ENCODE measurements around the gene NMRAL1. TPM values are rescaled to one million over a fixed set of nuclear protein-coding genes. Genes with fewer than 3 reads are reported as not detected.

The NMRAL1 gene
- total RNA-seq, 1 experiment from 2014 or later, result 71.1 TPM

- DNase-seq, result no peak
- BruUV-seq (replicated peaks), result no TSS peak
- ChIA-PET CTCF (no interaction called here), POLR2A (no interaction called here)
- no peak for TF ChIP-seq CTCF (IDR thresholded peaks at IDR 0.05; ENCODE audit: insufficient read depth in 1 of 2, low read depth in 1 of 2, low read length in 1 of 2, severe bottlenecking in 1 of 2, unreplicated experiment in 1 of 2)
- Mint-ChIP-seq H3K27me3 (ENCODE audit: insufficient read depth, unreplicated experiment) (no peaks in the 10 kb centered on the region), H3K4me3 (ENCODE audit: unreplicated experiment) (no peak overlapping the region), H3K27ac (ENCODE audit: unreplicated experiment) (no peak overlapping the region), H3K9me3 (ENCODE audit: unreplicated experiment) (no peaks in the 10 kb centered on the region), H3K36me3 (ENCODE audit: insufficient read depth, unreplicated experiment) (peaks cover 21% of the 10 kb centered on the region), H3K4me1 (ENCODE audit: low read depth, unreplicated experiment) (no peaks in the 10 kb centered on the region)
- Histone ChIP-seq H3K27me3 (replicated peaks; ENCODE audit: control insufficient read depth, insufficient read depth, low read length) (no peaks in the 10 kb centered on the region), H3K4me3 (ENCODE audit: low read depth, low read length) (no peak overlapping the region), H3K36me3 (ENCODE audit: control insufficient read depth, insufficient read depth, low read length) (0 out of 2 replicates have a peak, but pooled peaks cover 1% of the 10 kb centered on the region), H3K9me3 (no peaks in the 10 kb centered on the region), H3K4me1 (peaks cover 5% of the 10 kb centered on the region)
- intact Hi-C loops (cut with micrococcal nuclease; ENCODE audit: unreplicated experiment), result no loop called here
Observed at GRCh38 chr16:4471869-4472268, 2.6 kb downstream of the NMRAL1 start.

GRCh38 chr16:4468972-4469371, 5.5 kb downstream of the NMRAL1 start:
- no peaks in the 10 kb centered on the region for H3K9me3 Mint-ChIP-seq (ENCODE audit: unreplicated experiment)
- H3K9me3 ChIP-seq, result no peaks in the 10 kb centered on the region
- no peak for DNase-seq
- ChIA-PET CTCF (no interaction called here), POLR2A (no interaction called here)
- intact Hi-C loops (cut with micrococcal nuclease; ENCODE audit: unreplicated experiment), result no loop called here
- no peak for TF ChIP-seq CTCF (IDR thresholded peaks at IDR 0.05; ENCODE audit: insufficient read depth in 1 of 2, low read depth in 1 of 2, low read length in 1 of 2, severe bottlenecking in 1 of 2, unreplicated experiment in 1 of 2)
- no peaks in the 10 kb centered on the region for H3K27me3 Mint-ChIP-seq (ENCODE audit: insufficient read depth, unreplicated experiment)
- peaks cover 35% of the 10 kb centered on the region for H3K36me3 Mint-ChIP-seq (ENCODE audit: insufficient read depth, unreplicated experiment)
- no TSS peak for BruUV-seq (replicated peaks)
- H3K4me3 ChIP-seq (ENCODE audit: low read depth, low read length), result no peak overlapping the region
- peaks cover 4% of the 10 kb centered on the region for H3K4me1 Mint-ChIP-seq (ENCODE audit: low read depth, unreplicated experiment)
- peaks cover 2% of the 10 kb centered on the region; the same call in 1 of the 2 replicates for H3K36me3 ChIP-seq (ENCODE audit: control insufficient read depth, insufficient read depth, low read length)
- H3K27me3 ChIP-seq (replicated peaks; ENCODE audit: control insufficient read depth, insufficient read depth, low read length), result no peaks in the 10 kb centered on the region
- H3K27ac Mint-ChIP-seq (ENCODE audit: unreplicated experiment), result no peak overlapping the region
- H3K4me1 ChIP-seq, result peaks cover 4% of the 10 kb centered on the region
- no peak overlapping the region for H3K4me3 Mint-ChIP-seq (ENCODE audit: unreplicated experiment)

GRCh38 chr16:4467916-4468315, 6.5 kb downstream of the NMRAL1 start:
- POLR2A ChIA-PET, result no interaction called here
- peaks cover 36% of the 10 kb centered on the region for H3K36me3 Mint-ChIP-seq (ENCODE audit: insufficient read depth, unreplicated experiment)
- no peak overlapping the region for H3K4me3 Mint-ChIP-seq (ENCODE audit: unreplicated experiment)
- no peaks in the 10 kb centered on the region for H3K9me3 Mint-ChIP-seq (ENCODE audit: unreplicated experiment)
- Histone ChIP-seq H3K27me3 (replicated peaks; ENCODE audit: control insufficient read depth, insufficient read depth, low read length) (no peaks in the 10 kb centered on the region), H3K36me3 (ENCODE audit: control insufficient read depth, insufficient read depth, low read length) (peaks cover 2% of the 10 kb centered on the region; the same call in 1 of the 2 replicates), H3K4me3 (ENCODE audit: low read depth, low read length) (no peak overlapping the region), H3K9me3 (no peaks in the 10 kb centered on the region), H3K4me1 (peaks cover 4% of the 10 kb centered on the region)
- intact Hi-C loops (cut with micrococcal nuclease; ENCODE audit: unreplicated experiment), result no loop called here
- no peak overlapping the region for H3K27ac Mint-ChIP-seq (ENCODE audit: unreplicated experiment)
- no peak for DNase-seq
- no peak for TF ChIP-seq CTCF (IDR thresholded peaks at IDR 0.05; ENCODE audit: insufficient read depth in 1 of 2, low read depth in 1 of 2, low read length in 1 of 2, severe bottlenecking in 1 of 2, unreplicated experiment in 1 of 2)
- CTCF ChIA-PET, result no interaction called here
- peaks cover 4% of the 10 kb centered on the region for H3K4me1 Mint-ChIP-seq (ENCODE audit: low read depth, unreplicated experiment)
- H3K27me3 Mint-ChIP-seq (ENCODE audit: insufficient read depth, unreplicated experiment), result no peaks in the 10 kb centered on the region
- no TSS peak for BruUV-seq (replicated peaks)
